Small intestine (tissue), 7 donors: ENCODE data around the gene CCDC137. TPM values are rescaled to one million over a fixed set of nuclear protein-coding genes. Genes with fewer than 3 reads are reported as not detected.

ENCODE experiments used
- DNase-seq, 2 donors: peaks; one replicate each; pipeline versions ENCODE4 v3.0.0 to v3.0.0-alpha.2; 2013
- FAIRE-seq: peaks from 2 replicates; lab custom pipeline; 2012; peaks lifted over from hg19 to GRCh38; lab: Jason Lieb, UNC
- H3K27ac ChIP-seq, 3 donors: one replicate each; pipeline ENCODE4 v1.5.1; 2013; ENCODE audit warnings: low read length in 2 of 3, mild to moderate bottlenecking in 2 of 3, control low read depth in 1 of 3, inconsistent platforms in 1 of 3, low read depth in 1 of 3, moderate library complexity in 1 of 3
- H3K27me3 ChIP-seq, 3 donors: one replicate each; pipeline ENCODE4 v1.6.1; 2013; ENCODE audit warnings: low read length in 3 of 3, inconsistent platforms in 1 of 3; ENCODE audit not compliant: control insufficient read depth in 3 of 3, insufficient read depth in 3 of 3
- H3K36me3 ChIP-seq, 3 donors: one replicate each; pipeline ENCODE4 v1.6.1; 2013; ENCODE audit warnings: low read length in 3 of 3, inconsistent platforms in 1 of 3, low read depth in 1 of 3, mild to moderate bottlenecking in 1 of 3, moderate library complexity in 1 of 3; ENCODE audit not compliant: control insufficient read depth in 3 of 3, insufficient read depth in 2 of 3
- H3K4me1 ChIP-seq, 3 donors: one replicate each; pipeline ENCODE4 v1.6.1; 2013; ENCODE audit warnings: low read length in 2 of 3, inconsistent platforms in 1 of 3, low read depth in 1 of 3, mild to moderate bottlenecking in 1 of 3, moderate library complexity in 1 of 3; ENCODE audit not compliant: control insufficient read depth in 3 of 3, insufficient read depth in 2 of 3
- H3K4me3 ChIP-seq, 3 donors: one replicate each; pipeline ENCODE4 v1.5.1; 2013; ENCODE audit warnings: low read length in 3 of 3, control low read depth in 1 of 3, inconsistent platforms in 1 of 3, low read depth in 1 of 3, mild to moderate bottlenecking in 1 of 3, moderate library complexity in 1 of 3
- H3K9me3 ChIP-seq, 2 donors: one replicate each; pipeline ENCODE4 v1.6.1; 2013; ENCODE audit warnings: low read depth in 1 of 2, low read length in 1 of 2; ENCODE audit not compliant: control insufficient read depth in 2 of 2, insufficient read depth in 1 of 2
- WGBS, 3 donors: extraction: QIAGEN DNeasy Blood & Tissue Kit; methylation state at CpG; one replicate each; pipeline ENCODE4 v1.1.7; 2013; 5-methylcytosine and 5-hydroxymethylcytosine counted together
- polyA plus RNA-seq, 4 donors: library from polyadenylated mRNA; stranded (reverse) in 3 of 4; unstranded in 1 of 4; fragments of 200-250 nt in 3 of 4; fragments of 120-200 nt in 1 of 4; gene quantifications; one replicate each; pipeline versions ENCODE4 v1.2.1 to v1.2.3, GENCODE V29; 2013
- donor health status: healthy with polysubstance abuse.
- donor health status: control.
- donor health status: control.
- donor health status: Bipolar disorder and iron deficiency.
- donor health status: healthy.

Gene CCDC137
- polyA plus RNA-seq, 4 donors: 18.1 to 89.2 (median 21.7) TPM

GRCh38 chr17:81635973-81636504 is 30.5 kb upstream of the CCDC137 start:
- H3K27me3 ChIP-seq: no peaks in the 10 kb centered on the region
- H3K4me3 ChIP-seq: peak overlapping the region; percentile 69 to 99 (median 82)
- no peak for DNase-seq
- peaks cover 0 to 15% (median 3%) of the 10 kb centered on the region in 3 donors for H3K4me1 ChIP-seq
- WGBS, 3 donors: 16 to 30% (median 19%) methylated on average over 18 of the region's 18 CpGs
- FAIRE-seq: no peak
- peak overlapping the region; percentile 76 to 95 (median 83) for H3K27ac ChIP-seq
- peaks cover 0 to 6% (median 0%) of the 10 kb centered on the region in 3 donors for H3K36me3 ChIP-seq
- H3K9me3 ChIP-seq: no peaks in the 10 kb centered on the region

- H3K36me3 ChIP-seq: peaks cover 0 to 3% (median 0%) of the 10 kb centered on the region in 3 donors
- 0 to 1% (median 0%) methylated on average over 53 to 77 of the region's 77 CpGs for WGBS, 3 donors
- no peaks in the 10 kb centered on the region for H3K27me3 ChIP-seq
- H3K4me1 ChIP-seq: peaks cover 0 to 15% (median 3%) of the 10 kb centered on the region in 3 donors
- FAIRE-seq (no peak), DNase-seq (peak; percentile 82 to 94)
- H3K4me3 ChIP-seq: peak within 1 kb of the TSS; percentile 69 to 99 (median 82)
- H3K9me3 ChIP-seq: no peaks in the 10 kb centered on the region
- H3K27ac ChIP-seq: peak within 1 kb of the TSS; percentile 76 to 95 (median 83)
These were observed 29.8 kb upstream of the CCDC137 start, which contains the start of the genes NPLOC4 and TSPAN10 for GRCh38 chr17:81636505-81637288. Gene NPLOC4 (minus strand): TSS chr17:81637112. CDS start chr17:81636930, 182 bp downstream. Gene TSPAN10 (plus strand): TSS chr17:81637196. CDS start chr17:81642413, 5,217 bp downstream.

GRCh38 chr17:81638683-81639082 is 27.9 kb upstream of the CCDC137 start:
- FAIRE-seq (no peak), DNase-seq (no peak)
- WGBS, 3 donors: 39 to 70% (median 54%) methylated on average over 4 of the region's 4 CpGs
- H3K4me1 ChIP-seq: peaks cover 0 to 15% (median 3%) of the 10 kb centered on the region in 3 donors
- no peak overlapping the region for H3K4me3 ChIP-seq
- H3K9me3 ChIP-seq: no peaks in the 10 kb centered on the region
- H3K27ac ChIP-seq: no peak overlapping the region
- H3K36me3 ChIP-seq: peaks cover 0 to 3% (median 0%) of the 10 kb centered on the region in 3 donors
- no peaks in the 10 kb centered on the region for H3K27me3 ChIP-seq

- no peaks in the 10 kb centered on the region for H3K27me3 ChIP-seq
- no peak overlapping the region for H3K27ac ChIP-seq
- FAIRE-seq (no peak), DNase-seq (no peak)
- H3K36me3 ChIP-seq: no peaks in the 10 kb centered on the region
- WGBS, 3 donors: 91 to 95% (median 93%) methylated on average over 9 of the region's 9 CpGs
- H3K9me3 ChIP-seq: no peaks in the 10 kb centered on the region
- peaks cover 0 to 13% (median 3%) of the 10 kb centered on the region in 3 donors for H3K4me1 ChIP-seq
- no peak overlapping the region for H3K4me3 ChIP-seq
These were observed 26.5 kb upstream of the CCDC137 start for GRCh38 chr17:81640011-81640410.

GRCh38 chr17:81641825-81642489 is 24.6 kb upstream of the CCDC137 start:
- H3K27ac ChIP-seq: no peak overlapping the region
- H3K36me3 ChIP-seq: no peaks in the 10 kb centered on the region
- no peak overlapping the region for H3K4me3 ChIP-seq
- no peaks in the 10 kb centered on the region for H3K9me3 ChIP-seq
- DNase-seq: no peak
- FAIRE-seq: no peak
- H3K4me1 ChIP-seq: no peaks in the 10 kb centered on the region
- 91 to 98% (median 94%) methylated on average over 15 to 17 of the region's 17 CpGs for WGBS, 3 donors
- peaks cover 0 to 4% (median 0%) of the 10 kb centered on the region in 3 donors for H3K27me3 ChIP-seq

GRCh38 chr17:81644496-81644895 is 22.0 kb upstream of the CCDC137 start:
- Histone ChIP-seq H3K27me3 (peaks cover 8 to 25% (median 13%) of the 10 kb centered on the region in 3 donors), H3K4me3 (no peak overlapping the region), H3K9me3 (peaks cover 0 to 16% of the 10 kb centered on the region in 2 donors), H3K27ac (no peak overlapping the region), H3K4me1 (no peaks in the 10 kb centered on the region), H3K36me3 (no peaks in the 10 kb centered on the region)
- no peak for FAIRE-seq
- no peak for DNase-seq
- WGBS, 3 donors: 90 to 96% (median 91%) methylated on average over 15 of the region's 15 CpGs

- Histone ChIP-seq H3K9me3 (peaks cover 0 to 18% of the 10 kb centered on the region in 2 donors), H3K4me1 (no peaks in the 10 kb centered on the region), H3K27ac (no peak overlapping the region), H3K27me3 (peaks cover 8 to 28% (median 15%) of the 10 kb centered on the region in 3 donors), H3K36me3 (no peaks in the 10 kb centered on the region), H3K4me3 (no peak overlapping the region)
- FAIRE-seq (no peak), DNase-seq (no peak)
- WGBS, 3 donors: 85 to 87% (median 87%) methylated on average over 26 to 29 of the region's 29 CpGs
These were observed 21.3 kb upstream of the CCDC137 start for GRCh38 chr17:81644976-81645952.
